ENCODE measurements around the gene KDELR3.

The KDELR3 gene

GRCh38 chr22:38484244-38484643 is 16.3 kb downstream of the KDELR3 start:
- no peak for DNase-seq

GRCh38 chr22:38485783-38486182 is 17.9 kb downstream of the KDELR3 start:
- DNase-seq = no peak

- no peak for DNase-seq
These were observed 20.1 kb downstream of the KDELR3 start for GRCh38 chr22:38487946-38488345.

- no peak for DNase-seq
These were observed 21.2 kb downstream of the KDELR3 start for GRCh38 chr22:38489142-38489541.

GRCh38 chr22:38489561-38490145 is 21.8 kb downstream of the KDELR3 start:
- no peak for DNase-seq

GRCh38 chr22:38490475-38490874 is 22.6 kb downstream of the KDELR3 start:
- DNase-seq = no peak

- DNase-seq = peak in 4 of 14 donors; percentile 2 to 26 (median 8)
These were observed 23.0 kb downstream of the KDELR3 start for GRCh38 chr22:38490915-38491314.

- no peak for DNase-seq
These were observed 23.9 kb downstream of the KDELR3 start for GRCh38 chr22:38491707-38492348.

GRCh38 chr22:38494498-38494897 is 26.6 kb downstream of the KDELR3 start:
- DNase-seq = no peak

- no peak for DNase-seq
These were observed 27.0 kb downstream of the KDELR3 start for GRCh38 chr22:38494939-38495338.

GRCh38 chr22:38497869-38498268 is 30.0 kb downstream of the KDELR3 start:
- no peak for DNase-seq

- no peak for DNase-seq
These were observed 34.1 kb downstream of the KDELR3 start for GRCh38 chr22:38501797-38502672.

- DNase-seq = no peak
These were observed 35.1 kb downstream of the KDELR3 start for GRCh38 chr22:38503021-38503420.

- DNase-seq = peak in 3 of 14 donors; percentile 12 to 15 (median 14)
These were observed 37.0 kb downstream of the KDELR3 start for GRCh38 chr22:38504731-38505540.

- peak; percentile 30 to 95 (median 82) for DNase-seq
These were observed 37.7 kb downstream of the KDELR3 start for GRCh38 chr22:38505541-38506117.

- peak; percentile 54 to 98 (median 94) for DNase-seq
These were observed 38.4 kb downstream of the KDELR3 start, which contains the start of gene DDX17 for GRCh38 chr22:38506118-38506962. DDX17 (minus strand) TSS chr22:38506311.

GRCh38 chr22:38510416-38510970 is 42.6 kb downstream of the KDELR3 start:
- no peak for DNase-seq

- DNase-seq = no peak
These were observed 45.2 kb downstream of the KDELR3 start for GRCh38 chr22:38513063-38513462.

GRCh38 chr22:38518620-38519019 is 50.7 kb downstream of the KDELR3 start:
- DNase-seq = no peak

GRCh38 chr22:38519453-38520250 is 51.8 kb downstream of the KDELR3 start:
- DNase-seq = no peak
